Mononuclear cell (primary cell): ENCODE measurements around the gene FGF11. TPM values are rescaled to one million over a fixed set of nuclear protein-coding genes. Genes with fewer than 3 reads are reported as not detected.

ENCODE experiments used
- H3K27me3 ChIP-seq: 2 replicates; pipeline ENCODE4 v1.6.0; 2011; ENCODE audit warnings: low read length, control low read depth; ENCODE audit not compliant: insufficient read depth
- H3K4me1 ChIP-seq: 2 replicates; pipeline ENCODE4 v1.5.1; 2011; ENCODE audit warnings: mild to moderate bottlenecking, low read length, control low read depth; ENCODE audit not compliant: insufficient read depth
- H3K4me3 ChIP-seq: 2 replicates; pipeline ENCODE4 v1.5.1; 2011; ENCODE audit warnings: mild to moderate bottlenecking, low read length, moderate library complexity
- H3K9me3 ChIP-seq: 2 replicates; pipeline ENCODE4 v1.5.1; 2011; ENCODE audit warnings: low read depth, mild to moderate bottlenecking, control low read depth, low read length
- total RNA-seq: library from RNA; depleted of rRNA; stranded (reverse); fragments of >200 nt; gene quantifications from one replicate; pipeline ENCODE4 v1.2.3, GENCODE V29; 2012

FGF11 gene
- 0.21 TPM for total RNA-seq

DNA sequence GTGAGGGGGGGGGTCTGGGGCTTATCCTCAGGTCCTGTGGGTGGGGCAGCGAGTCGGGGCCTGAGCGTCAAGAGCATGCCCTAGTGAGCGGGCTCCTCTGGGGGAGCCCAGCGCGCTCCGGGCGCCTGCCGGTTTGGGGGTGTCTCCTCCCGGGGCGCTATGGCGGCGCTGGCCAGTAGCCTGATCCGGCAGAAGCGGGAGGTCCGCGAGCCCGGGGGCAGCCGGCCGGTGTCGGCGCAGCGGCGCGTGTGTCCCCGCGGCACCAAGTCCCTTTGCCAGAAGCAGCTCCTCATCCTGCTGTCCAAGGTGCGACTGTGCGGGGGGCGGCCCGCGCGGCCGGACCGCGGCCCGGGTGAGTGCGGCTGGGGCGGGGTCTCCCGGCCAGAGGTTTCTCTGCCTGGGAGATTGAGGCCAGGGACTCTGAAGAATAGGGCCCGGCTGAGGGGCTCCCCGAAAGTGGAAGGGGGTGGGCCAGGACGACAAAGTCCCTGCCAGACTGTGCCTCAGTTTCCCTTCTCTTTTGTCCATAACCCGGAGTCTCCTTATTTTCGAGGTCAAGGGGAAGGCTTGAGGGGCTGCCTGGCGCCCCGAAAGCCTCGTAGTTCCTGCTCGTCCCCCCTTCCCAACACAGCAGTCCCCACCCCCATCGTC lies at the start of gene FGF11:
Gene FGF11 (plus strand): TSS at position 51 of the 651 bp plus-strand sequence. CDS start 109 bp downstream, at position 160.
- H3K9me3 ChIP-seq: no peaks in the 10 kb centered on the region
- H3K4me1 ChIP-seq: peaks cover 56% of the 10 kb centered on the region
- peaks cover 46% of the 10 kb centered on the region for H3K27me3 ChIP-seq
- peak within 1 kb of the TSS; percentile 9 for H3K4me3 ChIP-seq

- H3K9me3 ChIP-seq: no peaks in the 10 kb centered on the region
- H3K4me3 ChIP-seq: no peak overlapping the region
- H3K4me1 ChIP-seq: peaks cover 23% of the 10 kb centered on the region
- H3K27me3 ChIP-seq: no peaks in the 10 kb centered on the region
These were observed 49.1 kb upstream of the FGF11 start for GRCh38 chr17:7389924-7390910.

- Histone ChIP-seq H3K27me3 (no peaks in the 10 kb centered on the region), H3K4me1 (peaks cover 24% of the 10 kb centered on the region), H3K9me3 (no peaks in the 10 kb centered on the region), H3K4me3 (no peak overlapping the region)
These were observed 48.0 kb upstream of the FGF11 start for GRCh38 chr17:7391307-7391706.

DNA sequence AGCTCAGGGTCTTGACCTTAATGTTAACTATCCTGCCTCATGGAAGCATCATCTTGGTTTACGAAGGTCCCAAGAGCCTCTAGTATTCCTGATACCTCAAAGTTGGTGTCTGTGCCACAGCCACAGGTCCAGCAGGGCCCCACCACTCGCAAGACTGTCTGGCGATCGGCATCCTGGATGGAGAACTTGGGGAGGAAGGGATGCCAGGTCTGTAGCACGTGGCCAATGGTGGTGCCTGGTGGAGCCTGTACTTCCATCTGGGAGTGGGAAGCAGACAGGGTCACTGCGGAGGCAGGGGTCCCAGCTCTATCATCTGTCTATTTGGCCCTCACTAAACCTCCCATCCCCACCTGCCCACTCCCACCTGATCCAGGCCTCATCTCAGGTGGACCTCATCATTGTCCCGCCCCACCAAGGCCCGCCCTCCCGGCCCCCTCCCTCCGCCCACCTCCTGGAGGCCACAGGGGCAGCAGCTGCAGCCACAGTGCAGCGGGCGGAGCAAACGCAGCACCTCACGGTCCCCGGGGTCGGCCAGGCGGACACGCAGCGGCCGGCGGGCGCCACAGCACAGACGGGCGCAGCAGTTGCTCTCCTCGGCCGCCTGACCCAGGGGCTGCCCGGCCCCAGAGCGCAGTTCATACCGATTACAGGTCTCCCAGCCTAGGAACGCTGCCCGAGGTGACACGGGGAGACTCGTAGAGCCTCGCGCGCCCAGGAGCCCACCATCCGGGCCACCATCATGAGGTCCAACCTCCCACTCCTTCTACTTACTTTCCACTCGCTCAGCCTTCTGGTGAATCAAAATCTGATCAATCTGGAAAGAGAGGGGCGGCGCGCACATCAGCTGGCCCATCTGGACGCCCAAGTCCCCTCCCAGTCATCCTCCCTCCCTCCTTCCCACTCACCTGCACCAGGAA lies 46.4 kb upstream of the FGF11 start:
- Histone ChIP-seq H3K27me3 (no peaks in the 10 kb centered on the region), H3K9me3 (no peaks in the 10 kb centered on the region), H3K4me1 (peaks cover 24% of the 10 kb centered on the region), H3K4me3 (peak overlapping the region; percentile 70)

DNA sequence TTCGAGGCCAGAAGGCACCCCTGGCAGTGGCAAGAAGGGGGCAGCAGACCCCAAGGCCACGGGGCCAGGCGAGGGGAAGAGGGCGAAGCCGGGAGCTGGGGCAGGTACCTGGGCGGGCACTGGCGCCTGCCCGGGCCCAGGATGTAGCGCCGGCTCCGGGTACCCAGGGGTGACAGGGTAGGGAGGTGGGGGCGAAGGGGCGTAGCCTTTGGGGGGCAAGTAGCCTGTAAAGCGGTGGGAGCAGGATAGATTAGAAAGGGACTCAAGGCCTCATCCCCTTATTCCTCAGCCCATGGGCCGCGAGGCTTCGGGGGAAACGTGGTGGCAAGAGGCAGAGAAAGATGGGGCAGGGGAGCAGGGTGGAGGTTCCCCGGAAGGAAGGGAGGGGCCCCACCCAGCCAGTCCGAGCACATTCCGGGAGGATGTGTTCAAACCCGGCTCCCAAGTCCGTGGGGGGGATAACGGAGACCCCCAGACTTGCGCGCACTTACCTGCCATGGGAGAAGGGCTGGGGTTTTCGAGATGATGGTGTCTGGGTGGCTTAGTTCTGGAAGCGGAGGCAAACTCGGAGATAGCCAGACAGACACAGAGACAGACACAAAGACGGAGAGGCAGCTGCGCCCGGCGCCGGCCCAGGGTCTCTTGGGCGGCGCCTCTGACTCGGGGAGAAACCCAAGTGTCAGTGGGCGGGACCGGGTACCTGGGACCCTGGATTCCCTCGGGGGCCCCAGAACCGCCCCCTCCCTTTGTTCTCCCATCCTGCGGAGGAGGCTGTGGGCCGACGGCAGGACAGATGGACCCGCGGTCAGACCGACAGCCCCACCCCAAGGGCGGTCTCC lies 45.5 kb upstream of the FGF11 start:
- H3K9me3 ChIP-seq: no peaks in the 10 kb centered on the region

GRCh38 chr17:7394452-7395191 lies 44.7 kb upstream of the FGF11 start, which contains the start of gene PLSCR3:
TSS of gene PLSCR3 (minus strand) at chr17:7394525. CDS start at chr17:7394110, 415 bp downstream.
- Histone ChIP-seq H3K4me3 (peak within 1 kb of the TSS; percentile 70), H3K4me1 (peaks cover 24% of the 10 kb centered on the region), H3K9me3 (no peaks in the 10 kb centered on the region), H3K27me3 (no peaks in the 10 kb centered on the region)

More for the DNA sequence above, 45.5 kb upstream of the FGF11 start:
- H3K27me3 ChIP-seq: no peaks in the 10 kb centered on the region
- peaks cover 24% of the 10 kb centered on the region for H3K4me1 ChIP-seq
- H3K4me3 ChIP-seq: peak overlapping the region; percentile 70

DNA sequence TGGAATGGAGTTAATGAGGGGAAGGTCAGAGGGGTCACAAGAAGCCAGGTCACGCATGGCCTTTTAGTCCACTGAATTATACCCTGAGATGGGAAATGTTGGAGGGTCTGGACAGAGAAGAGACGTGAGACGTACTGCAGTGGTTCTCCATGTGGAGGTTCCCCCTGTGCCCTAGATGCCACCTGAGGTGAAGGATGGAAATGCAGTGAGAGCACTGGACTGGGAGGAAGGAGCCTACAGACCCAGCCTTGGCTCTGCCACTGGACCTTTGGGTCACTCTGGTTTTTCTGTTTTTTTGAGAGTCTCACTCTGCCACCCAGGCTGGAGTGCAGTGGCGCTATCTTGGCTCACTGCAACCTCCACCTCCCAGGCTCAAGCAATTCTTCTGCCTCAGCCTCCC lies 43.2 kb upstream of the FGF11 start:
- H3K27me3 ChIP-seq: no peaks in the 10 kb centered on the region
- peaks cover 24% of the 10 kb centered on the region for H3K4me1 ChIP-seq
- no peak overlapping the region for H3K4me3 ChIP-seq
- no peaks in the 10 kb centered on the region for H3K9me3 ChIP-seq

DNA sequence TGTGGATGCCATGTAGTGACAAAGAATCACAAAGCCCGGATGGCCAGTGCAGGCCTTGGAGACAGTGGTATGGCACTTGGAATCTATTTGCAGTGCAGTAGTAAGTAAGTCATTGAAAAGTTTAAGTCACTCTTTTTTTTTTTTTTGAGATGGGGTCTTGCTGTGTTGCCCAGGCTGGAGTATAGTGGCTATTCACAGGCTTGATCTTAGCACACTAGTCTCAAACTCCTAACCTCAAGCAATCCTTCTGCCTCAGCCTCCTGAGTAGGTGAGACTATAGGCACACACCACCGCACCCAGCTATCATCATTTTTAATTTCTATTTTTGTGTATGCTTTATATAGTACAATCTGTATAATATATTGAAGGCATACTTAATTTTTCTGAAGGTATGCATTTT lies 40.7 kb upstream of the FGF11 start:
- peaks cover 20% of the 10 kb centered on the region for H3K4me1 ChIP-seq
- H3K9me3 ChIP-seq: no peaks in the 10 kb centered on the region
- H3K27me3 ChIP-seq: no peaks in the 10 kb centered on the region
- H3K4me3 ChIP-seq: no peak overlapping the region

DNA sequence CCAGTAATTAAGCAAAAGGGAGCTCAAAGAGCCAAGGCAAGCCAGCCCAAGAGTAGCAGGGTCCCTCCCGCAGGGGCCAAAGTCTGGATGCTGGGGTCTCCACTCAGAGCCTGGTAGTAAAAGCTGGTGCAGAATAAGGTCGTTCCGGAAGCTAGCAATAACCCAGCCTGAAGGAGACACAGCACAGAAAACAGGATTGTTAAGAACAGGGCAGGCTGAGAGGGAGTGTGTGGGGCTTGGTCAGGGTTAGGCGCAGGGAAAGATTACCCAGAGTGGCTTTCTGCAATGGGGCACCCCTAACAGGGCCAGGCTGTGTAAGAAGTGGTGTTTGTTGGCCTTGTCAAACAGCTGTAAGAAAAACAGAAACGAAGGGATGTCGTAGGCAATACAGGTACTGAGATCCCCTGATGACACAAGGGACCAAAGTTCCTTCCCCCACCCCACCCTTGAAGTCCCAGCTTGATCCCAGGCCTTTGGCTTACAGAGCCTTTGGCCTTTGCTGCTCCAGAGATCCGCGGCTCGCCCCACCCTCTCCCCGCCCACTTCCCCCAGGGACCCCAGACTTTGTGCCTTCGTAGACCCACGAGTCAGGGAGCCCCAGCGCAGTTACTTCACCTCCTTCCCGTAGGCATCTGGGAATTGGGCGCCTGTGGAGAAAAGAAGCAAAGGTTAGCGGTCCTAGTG lies 36.1 kb upstream of the FGF11 start:
- Histone ChIP-seq H3K4me1 (peaks cover 18% of the 10 kb centered on the region), H3K4me3 (peak overlapping the region; percentile 67), H3K9me3 (no peaks in the 10 kb centered on the region), H3K27me3 (peaks cover 2% of the 10 kb centered on the region)

DNA sequence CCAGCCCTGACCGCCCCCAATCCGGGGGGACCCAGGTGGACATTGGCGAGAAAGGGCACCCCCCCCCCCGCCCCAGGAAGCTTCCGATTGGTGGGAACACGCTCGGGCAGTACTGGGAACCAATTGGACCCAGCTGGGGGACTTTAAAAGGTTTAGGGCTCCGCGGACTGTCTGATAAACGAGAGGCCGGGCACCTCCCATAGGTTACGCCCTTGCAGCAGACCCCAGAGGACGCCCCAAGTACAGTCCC lies 35.7 kb upstream of the FGF11 start:
- H3K4me1 ChIP-seq: peaks cover 18% of the 10 kb centered on the region
- H3K9me3 ChIP-seq: no peaks in the 10 kb centered on the region
- H3K4me3 ChIP-seq: peak overlapping the region; percentile 67
- H3K27me3 ChIP-seq: peaks cover 2% of the 10 kb centered on the region

- H3K4me1 ChIP-seq: peaks cover 18% of the 10 kb centered on the region
- H3K9me3 ChIP-seq: no peaks in the 10 kb centered on the region
- H3K27me3 ChIP-seq: peaks cover 2% of the 10 kb centered on the region
- peak within 1 kb of the TSS; percentile 67 for H3K4me3 ChIP-seq
These were observed 35.2 kb upstream of the FGF11 start, which contains the start of gene TMEM256 for GRCh38 chr17:7403977-7404736. TSS of gene TMEM256 (minus strand) at chr17:7404097. CDS start at chr17:7404084, 13 bp downstream.

DNA sequence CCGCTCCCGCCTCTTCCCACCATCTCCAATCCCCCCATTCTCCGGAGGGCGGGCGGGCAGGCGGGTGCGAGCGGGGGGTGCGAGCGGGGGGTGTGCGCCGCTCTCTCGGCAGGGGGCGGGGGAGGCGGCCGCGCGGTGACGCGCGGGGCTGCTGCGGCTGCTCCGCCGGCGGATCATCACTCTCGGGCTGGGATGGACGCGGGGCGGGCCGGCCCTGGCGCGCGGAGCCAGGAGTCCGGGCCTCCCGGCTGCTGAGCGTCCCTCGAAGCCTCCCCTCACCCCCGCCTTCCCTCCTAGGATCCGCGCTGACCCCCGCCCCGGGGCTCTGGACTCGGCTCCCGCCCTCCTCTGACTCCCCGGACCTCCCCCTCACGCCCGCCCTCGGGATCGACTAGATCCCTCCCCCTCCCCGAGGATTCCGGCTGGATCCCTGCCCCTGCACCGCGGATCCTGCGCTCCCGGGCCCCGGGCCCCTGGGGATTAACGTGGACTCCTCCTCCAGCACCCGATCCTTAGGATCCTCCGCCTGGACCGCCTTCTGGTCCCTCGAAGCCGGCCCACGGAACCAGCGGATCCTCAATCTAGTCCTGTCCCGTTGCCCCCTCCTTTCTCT lies 34.5 kb upstream of the FGF11 start:
- Histone ChIP-seq H3K27me3 (peaks cover 2% of the 10 kb centered on the region), H3K4me3 (peak overlapping the region; percentile 67), H3K4me1 (peaks cover 18% of the 10 kb centered on the region), H3K9me3 (no peaks in the 10 kb centered on the region)
